BJ (cell line): ENCODE results near the gene LRMDA. TPM values are rescaled to one million over a fixed set of nuclear protein-coding genes. Genes with fewer than 3 reads are reported as not detected.

Source experiments
- CTCF ChIA-PET: fragments of 350-600 bp; formaldehyde crosslinking; extraction: SDS; loops from one replicate; lab custom pipeline; 2021; ENCODE audit warnings: antibody characterized with exemption, inconsistent platforms; lab: Yijun Ruan, JAX
- POLR2A ChIA-PET: fragments of 300-600 bp; sonication (Branson Sonifier 250); formaldehyde crosslinking; extraction: SDS; loops from one replicate; lab custom pipeline; 2021; ENCODE audit warnings: antibody characterized with exemption; lab: Charles Lee
- DNase-seq: peaks from one replicate; pipeline ENCODE4 v3.0.0-alpha.2; 2011; ENCODE audit warnings: low read depth
- H3K27me3 ChIP-seq: 2 replicates; pipeline ENCODE4 v1.6.0; 2011; ENCODE audit warnings: low read length; ENCODE audit not compliant: control insufficient read depth, insufficient read depth
- H3K36me3 ChIP-seq: 2 replicates; pipeline ENCODE4 v1.5.1; 2011; ENCODE audit warnings: low read length; ENCODE audit not compliant: control insufficient read depth, insufficient read depth
- H3K4me3 ChIP-seq: 2 replicates; pipeline ENCODE4 v1.5.1; 2011; ENCODE audit warnings: low read depth, mild to moderate bottlenecking, control low read depth, low read length
- CTCF ChIP-seq: IDR thresholded peaks from 2 replicates; pipeline ENCODE4 v1.5.1; 2011; ENCODE audit warnings: low read depth, mild to moderate bottlenecking, control low read depth, inconsistent platforms, low read length, moderate library complexity; ENCODE audit not compliant: insufficient read depth
- polyA plus RNA-seq: library from polyadenylated mRNA; depleted of rRNA; stranded (reverse); fragments of >200 nt; gene quantifications from 2 replicates; pipeline ENCODE4 v1.2.3, GENCODE V29; 2011

Gene LRMDA
- polyA plus RNA-seq, 1 experiment = not detected

- Histone ChIP-seq H3K36me3 (no peaks in the 10 kb centered on the region), H3K27me3 (peaks cover 5% of the 10 kb centered on the region), H3K4me3 (no peak overlapping the region)
- ChIA-PET POLR2A (no interaction called here), CTCF (no interaction called here)
- TF ChIP-seq CTCF = no peak
- no peak for DNase-seq
Measured at GRCh38 chr10:76089556-76090180, 658.2 kb downstream of the LRMDA start.

GRCh38 chr10:76091926-76092325 lies 660.5 kb downstream of the LRMDA start:
- no peak overlapping the region for H3K4me3 ChIP-seq
- peaks cover 4% of the 10 kb centered on the region for H3K27me3 ChIP-seq
- no peak for DNase-seq
- H3K36me3 ChIP-seq = no peaks in the 10 kb centered on the region
- ChIA-PET CTCF (no interaction called here), POLR2A (no interaction called here)
- no peak for TF ChIP-seq CTCF

- POLR2A ChIA-PET = no interaction called here
- CTCF ChIA-PET = no interaction called here
- H3K4me3 ChIP-seq = no peak overlapping the region
- H3K36me3 ChIP-seq = no peaks in the 10 kb centered on the region
- no peak for DNase-seq
- TF ChIP-seq CTCF = no peak
- H3K27me3 ChIP-seq = no peaks in the 10 kb centered on the region
Measured at GRCh38 chr10:76106611-76107010, 675.2 kb downstream of the LRMDA start.

- ChIA-PET POLR2A (no interaction called here), CTCF (no interaction called here)
- Histone ChIP-seq H3K27me3 (no peaks in the 10 kb centered on the region), H3K4me3 (no peak overlapping the region), H3K36me3 (no peaks in the 10 kb centered on the region)
- DNase-seq = no peak
- no peak for TF ChIP-seq CTCF
Measured at GRCh38 chr10:76108563-76109359, 677.3 kb downstream of the LRMDA start.

GRCh38 chr10:76111404-76111803 lies 680.0 kb downstream of the LRMDA start:
- DNase-seq = no peak
- CTCF ChIA-PET = no interaction called here
- no peak for TF ChIP-seq CTCF

More at GRCh38 chr10:76111404-76111803, 680.0 kb downstream of the LRMDA start:
- no peak overlapping the region for H3K4me3 ChIP-seq
- POLR2A ChIA-PET = no interaction called here
- no peaks in the 10 kb centered on the region for H3K36me3 ChIP-seq
- H3K27me3 ChIP-seq = no peaks in the 10 kb centered on the region
